ENCODE results near the gene HS3ST4.

- TF ChIP-seq CTCF (IDR thresholded peaks at IDR 0.05) (no peak), POLR2A (IDR thresholded peaks at IDR 0.05) (no peak)
Observed at GRCh38 chr16:26031286-26031685, 339.5 kb downstream of the HS3ST4 start.

Data from vagina (tissue), 2 donors.